Retinal pigment epithelial cell (primary cell): Measurements from ENCODE around the gene KCNT1.

Experiments
- DNase-seq: peaks from one replicate; pipeline ENCODE4 v3.0.0-alpha.2; 2010; ENCODE audit warnings: low read depth
- H3K4me3 ChIP-seq: 2 replicates; pipeline ENCODE4 v1.5.1; 2011; ENCODE audit warnings: mild to moderate bottlenecking, low read length, control low read depth, moderate library complexity
- CTCF ChIP-seq: conservative IDR thresholded peaks from 2 replicates; pipeline ENCODE4 v1.5.1; 2011; ENCODE audit warnings: low read depth, low read length, control low read depth, inconsistent platforms

KCNT1 gene

GRCh38 chr9:135732569-135733257, 30.7 kb downstream of the KCNT1 start:
- no peak overlapping the region for H3K4me3 ChIP-seq
- TF ChIP-seq CTCF: no peak
- DNase-seq: no peak

- no peak for TF ChIP-seq CTCF
- DNase-seq: no peak
- H3K4me3 ChIP-seq: no peak overlapping the region
Observed at GRCh38 chr9:135734616-135735144, 32.7 kb downstream of the KCNT1 start.

- no peak for DNase-seq
- no peak overlapping the region for H3K4me3 ChIP-seq
- no peak for TF ChIP-seq CTCF
Observed at GRCh38 chr9:135736272-135736978, 34.4 kb downstream of the KCNT1 start.

- TF ChIP-seq CTCF: no peak
- H3K4me3 ChIP-seq: no peak overlapping the region
- DNase-seq: no peak
Observed at GRCh38 chr9:135736979-135737839, 35.2 kb downstream of the KCNT1 start.

- DNase-seq: no peak
- TF ChIP-seq CTCF: no peak
- no peak overlapping the region for H3K4me3 ChIP-seq
Observed at GRCh38 chr9:135737840-135738521, 36.0 kb downstream of the KCNT1 start.
